ENCODE measurements around the gene TTLL11.

- TF ChIP-seq CTCF (IDR thresholded peaks at IDR 0.05 in 4 of 5, conservative IDR thresholded peaks at IDR 0.05 in 1 of 5), result no peak
- TF ChIP-seq POLR2A (IDR thresholded peaks at IDR 0.05), result no peak
Measured at GRCh38 chr9:121966706-121967105, 126.4 kb downstream of the TTLL11 start.
